GM19463 (cell line): ENCODE results near the gene AQP12B.
"Not testable (repeated sequence)": the region's sequence is repeated elsewhere in the genome, so short reads cannot be mapped to it uniquely, and the experiment has no call there.

Experiments used
- ATAC-seq: cut with Tn5 transposase; IDR thresholded peaks from one replicate; pipeline ENCODE4 v1.9.1; 2021; ENCODE audit warnings: mild to moderate bottlenecking, moderate library complexity; ENCODE audit not compliant: unreplicated experiment

The AQP12B gene

DNA sequence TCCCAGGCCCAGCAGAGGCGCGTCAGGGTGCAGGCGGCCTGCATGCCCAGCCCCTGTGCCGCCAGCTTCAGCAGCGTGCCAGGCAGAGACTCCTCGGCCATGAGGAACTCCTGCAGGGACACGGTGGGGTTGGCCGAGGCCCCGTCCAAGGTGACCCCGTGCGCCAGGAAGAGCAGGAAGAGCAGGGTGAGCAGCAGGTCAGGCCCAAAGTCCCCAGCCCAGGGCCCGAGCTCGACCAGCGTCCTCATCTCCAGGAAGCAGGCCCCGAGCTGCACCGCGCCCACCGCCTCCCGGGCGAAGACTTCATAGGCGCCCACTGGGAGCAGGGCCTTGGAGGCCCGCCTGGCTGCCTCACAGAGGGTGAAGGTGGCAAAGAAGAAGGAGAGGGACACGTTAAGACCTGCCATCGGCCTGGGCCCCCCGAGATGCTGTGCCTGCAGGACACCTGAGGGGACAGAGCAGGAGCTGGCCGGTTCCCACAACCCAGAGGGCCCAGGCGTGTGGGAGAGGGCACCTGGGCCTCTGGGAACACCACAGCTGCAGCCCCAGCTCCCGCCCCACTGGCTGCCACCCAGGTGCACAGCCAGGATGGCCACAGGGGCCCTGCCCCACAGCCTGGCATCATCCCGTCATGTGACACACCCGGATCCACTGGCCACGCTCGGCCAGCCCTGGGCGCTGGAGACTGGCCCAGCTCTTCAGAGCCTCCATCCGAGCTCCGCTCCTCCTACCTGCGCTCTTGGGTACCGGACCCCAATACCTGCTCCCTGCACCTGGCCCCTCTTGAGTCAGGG lies at the start of gene AQP12B:
AQP12B (minus strand) TSS at position 455 of the 794 bp plus-strand sequence; CDS start at position 407, 48 bp downstream.
- ATAC-seq, result not testable (repeated sequence)

DNA sequence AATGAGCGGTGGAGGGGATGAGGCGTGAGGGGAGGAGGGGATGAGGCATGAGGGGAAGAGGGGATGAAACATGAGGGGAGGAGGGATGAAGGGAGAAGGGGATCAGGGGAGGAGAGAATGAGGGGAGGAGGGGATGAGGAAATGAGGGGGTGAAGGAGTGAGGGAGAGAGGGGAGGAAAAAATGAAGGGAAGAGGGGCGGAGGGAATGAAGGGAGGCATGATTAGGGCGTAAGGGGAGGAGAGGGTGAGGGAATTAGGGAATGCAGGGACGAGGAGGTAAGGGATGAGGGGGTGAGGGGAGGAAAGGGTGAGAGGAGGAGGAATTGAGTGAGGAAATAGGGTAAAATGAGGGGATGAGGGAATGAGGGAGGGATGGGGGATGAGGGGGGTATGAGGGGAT lies 49.5 kb upstream of the AQP12B start:
- no peak for ATAC-seq

DNA sequence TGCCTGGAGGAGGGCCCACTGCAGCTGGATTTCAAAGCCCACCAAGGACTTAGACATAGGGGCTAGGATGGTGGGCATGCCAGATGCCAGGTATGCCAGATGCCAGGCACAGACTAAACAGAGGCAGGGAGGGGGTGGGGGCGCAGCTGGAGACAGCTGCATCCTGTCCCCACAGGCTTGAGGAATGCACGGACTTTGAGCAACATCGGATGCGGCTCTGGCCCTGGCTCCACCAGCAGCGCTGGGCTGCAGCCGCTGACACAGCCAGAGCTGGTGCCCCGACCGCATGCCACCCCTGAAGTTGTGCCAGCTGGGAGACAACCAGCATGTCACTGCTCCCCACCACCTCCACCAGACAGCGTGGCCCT lies 48.5 kb upstream of the AQP12B start:
- no peak for ATAC-seq

DNA sequence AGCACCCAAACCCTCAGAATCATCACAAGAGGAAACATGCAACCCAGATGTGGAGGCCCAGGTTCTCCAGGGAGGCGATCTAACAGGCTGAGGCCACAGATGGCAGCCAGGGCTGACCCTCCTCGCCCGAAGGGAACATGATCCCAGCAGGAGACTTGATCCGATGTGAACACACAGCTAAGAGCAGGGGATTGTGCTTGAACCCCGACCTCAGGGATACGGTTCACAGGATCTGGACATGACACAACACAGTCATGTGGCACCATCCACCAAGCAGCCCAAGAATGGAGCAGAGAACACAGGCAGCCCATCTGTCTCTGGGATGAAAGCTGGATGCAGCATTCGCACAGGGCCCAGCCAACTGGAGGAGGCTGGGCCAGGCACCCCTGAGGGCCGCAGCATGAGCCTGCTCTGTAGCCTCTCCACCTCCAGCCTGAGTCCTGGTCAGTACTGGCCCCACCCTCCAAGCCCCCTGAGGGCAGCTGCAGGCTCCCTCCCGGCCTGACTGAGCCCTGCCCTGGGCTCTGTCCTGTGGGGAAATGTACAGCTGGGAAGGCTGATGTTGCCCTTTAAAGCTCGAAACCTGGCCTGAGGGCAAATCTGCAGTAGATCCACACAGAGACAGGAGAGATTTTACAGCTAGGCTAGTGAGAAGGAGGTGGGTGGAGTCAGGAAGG lies 48.0 kb upstream of the AQP12B start:
- ATAC-seq, result no peak

DNA sequence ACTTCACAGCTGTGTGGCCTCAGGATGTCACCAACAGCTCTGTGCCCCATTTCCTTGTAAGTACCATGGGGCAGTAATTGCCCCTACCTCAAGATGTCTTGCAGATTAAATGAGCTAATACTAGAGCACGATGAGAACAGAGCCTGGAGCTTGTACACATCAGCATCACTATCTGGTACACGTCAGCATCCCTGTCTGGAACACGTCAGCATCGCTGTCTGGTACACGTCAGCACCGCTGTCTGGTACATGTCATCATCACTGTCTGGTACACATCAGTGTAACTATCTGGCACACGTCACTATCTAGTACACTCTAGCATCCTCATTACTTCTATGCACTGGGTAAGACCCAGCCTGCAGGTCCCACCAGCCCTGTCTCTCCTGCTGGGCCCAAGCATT lies 46.1 kb upstream of the AQP12B start:
- no peak for ATAC-seq

GRCh38 chr2:240728361-240728760 lies 45.7 kb upstream of the AQP12B start:
- ATAC-seq, result no peak

- no peak for ATAC-seq
Measured at GRCh38 chr2:240727913-240728312, 45.2 kb upstream of the AQP12B start.

GRCh38 chr2:240727439-240727838 lies 44.8 kb upstream of the AQP12B start:
- no peak for ATAC-seq

DNA sequence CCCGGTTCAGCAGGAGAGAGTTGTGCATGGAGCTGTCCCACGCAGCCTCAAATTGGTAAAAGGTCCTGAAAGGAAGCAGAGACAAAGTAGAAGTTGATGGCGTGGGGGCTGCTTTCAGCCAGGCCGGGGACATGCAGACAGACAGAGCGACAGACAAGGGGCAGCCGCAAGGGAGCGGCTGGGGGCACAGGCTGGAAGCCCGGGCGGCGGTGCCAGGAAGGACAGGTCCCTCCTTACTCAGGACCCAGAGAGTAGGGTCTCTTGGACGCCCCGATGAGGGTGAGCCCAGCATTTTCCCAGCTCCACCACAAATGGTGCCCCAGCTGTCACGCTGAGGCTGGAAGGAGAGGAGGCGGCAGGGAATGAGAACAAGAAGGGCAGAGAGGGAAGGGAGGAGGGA lies 44.2 kb upstream of the AQP12B start:
- ATAC-seq, result no peak

DNA sequence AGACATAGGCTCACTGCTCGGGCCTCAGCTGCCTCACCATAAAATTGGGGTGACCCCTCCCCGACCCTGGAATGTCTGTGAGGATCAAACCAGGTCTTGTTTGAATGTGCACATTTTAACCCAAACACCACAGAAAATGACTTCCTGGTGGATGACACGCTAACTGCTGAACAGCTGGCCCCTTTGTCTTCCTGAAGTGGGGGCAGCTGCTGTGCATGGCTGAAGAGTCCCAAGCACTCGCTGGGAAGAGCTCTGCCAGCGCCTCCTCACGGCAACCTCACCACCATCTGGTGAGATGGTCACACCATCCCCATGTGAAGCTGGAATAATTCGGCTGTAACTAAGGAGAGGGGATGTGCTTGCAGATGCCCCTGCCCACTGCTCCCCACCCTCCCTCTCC lies 43.0 kb upstream of the AQP12B start:
- no peak for ATAC-seq

DNA sequence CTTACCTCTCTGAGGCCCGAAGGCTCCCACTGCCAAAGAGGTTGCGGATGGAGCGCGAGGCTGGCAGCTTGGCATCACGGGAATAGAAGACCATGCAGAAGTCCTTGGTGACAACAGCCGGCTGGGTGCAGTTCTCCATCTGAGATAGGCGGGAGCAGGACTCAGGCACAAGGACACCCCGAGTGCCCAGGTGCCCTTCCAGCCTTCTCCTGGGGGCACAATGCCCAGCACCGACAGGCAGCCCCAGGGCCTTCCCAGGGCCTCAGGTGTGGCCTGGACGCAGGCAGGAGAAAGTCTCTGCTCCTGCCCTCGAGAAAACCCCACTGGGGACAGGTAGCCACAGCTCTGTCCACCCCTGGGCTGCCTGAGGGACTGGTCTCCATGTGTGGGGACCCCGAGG lies 42.6 kb upstream of the AQP12B start:
- ATAC-seq, result no peak

GRCh38 chr2:240724431-240724830 lies 41.7 kb upstream of the AQP12B start:
- ATAC-seq, result no peak

- ATAC-seq, result no peak
Measured at GRCh38 chr2:240723851-240724250, 41.2 kb upstream of the AQP12B start.

- ATAC-seq, result no peak
Measured at GRCh38 chr2:240722796-240723735, 40.4 kb upstream of the AQP12B start.

GRCh38 chr2:240722376-240722775 lies 39.7 kb upstream of the AQP12B start:
- ATAC-seq, result no peak

- ATAC-seq, result no peak
Measured at GRCh38 chr2:240721596-240722180, 39.0 kb upstream of the AQP12B start.

- no peak for ATAC-seq
Measured at GRCh38 chr2:240720686-240721595, 38.3 kb upstream of the AQP12B start.

DNA sequence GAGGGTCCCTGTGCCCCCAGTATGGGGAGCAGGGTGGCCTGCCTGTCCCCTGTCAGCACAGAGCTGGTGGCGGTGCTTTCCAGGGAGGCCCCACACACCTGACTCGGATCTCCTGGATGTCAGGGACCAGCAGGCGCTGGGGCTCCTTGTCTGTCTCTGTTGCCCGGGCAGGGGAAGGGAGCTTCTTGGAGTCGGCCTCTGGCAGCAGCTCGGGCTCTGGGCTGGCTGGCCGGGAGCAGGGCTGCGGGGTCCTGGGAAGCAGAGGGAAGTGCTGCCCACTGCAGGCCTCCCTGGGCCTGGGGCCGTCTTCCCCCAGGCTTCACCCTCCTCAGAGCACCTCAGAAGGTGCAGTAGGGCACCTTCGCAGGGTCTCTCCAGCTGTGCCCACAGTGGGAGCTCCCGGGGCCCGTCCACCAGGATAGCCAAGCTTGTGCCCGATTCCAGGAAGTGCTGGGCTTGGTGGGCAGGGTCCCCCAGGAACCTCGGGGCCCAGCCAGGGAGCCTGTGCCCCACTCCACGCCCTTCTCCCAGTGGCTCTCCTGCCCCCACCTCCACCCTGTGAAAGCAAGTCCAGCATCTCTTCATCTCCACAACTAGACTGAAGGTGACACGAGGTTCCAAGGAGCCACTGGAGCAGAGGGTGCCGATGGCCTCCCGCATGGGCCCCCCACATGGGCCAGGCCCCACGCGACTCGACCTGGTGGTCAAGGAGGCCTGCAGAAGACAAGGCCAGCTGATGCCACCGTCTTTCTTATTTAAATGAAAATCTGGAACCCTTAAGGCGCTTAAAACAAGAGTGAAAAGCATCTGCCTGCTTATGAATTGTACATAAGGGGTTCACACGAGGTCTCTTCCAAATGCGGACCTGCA lies 37.2 kb upstream of the AQP12B start:
- ATAC-seq, result no peak

- no peak for ATAC-seq
Measured at GRCh38 chr2:240718896-240719490, 36.3 kb upstream of the AQP12B start.
